ENCODE data around the gene MAP7D2. TPM values are rescaled to one million over a fixed set of nuclear protein-coding genes. Genes with fewer than 3 reads are reported as not detected.
A peak's percentile ranks its signal among the peaks of the same experiment; 100 is the strongest.

MAP7D2 gene
- total and polyA plus RNA-seq, 9 of the 15 experiments (the other 6 are each of a cell fraction or from before 2014, with no cell fraction given) = 0.01 to 0.04 (median 0.03) TPM; not detected in 4

GRCh38 chrX:20141281-20142220, 24.8 kb upstream of the MAP7D2 start, which contains the start of gene EIF1AX:
EIF1AX (minus strand) TSS chrX:20141838; CDS start chrX:20141640, 198 bp downstream.
- Histone ChIP-seq H3K4me1 (replicated peaks in 1 of 2; ENCODE audit: control insufficient read depth in 2 of 2, insufficient read depth in 2 of 2, low read length in 2 of 2) (peaks cover 4 to 19% of the 10 kb centered on the region in 2 experiments; a peak in 4 of 5 replicates), H3K9ac (ENCODE audit: insufficient read depth in 1 of 2, low read depth in 2 of 2, low read length in 2 of 2) (peak within 1 kb of the TSS; percentile 91 to 97), H3K4me2 (ENCODE audit: insufficient read depth, low read length) (peak within 1 kb of the TSS; percentile 87), H4K20me1 (replicated peaks; ENCODE audit: control insufficient read depth, insufficient read depth, low read length) (peaks cover 11% of the 10 kb centered on the region; the same call in 1 of the 2 replicates), H3K27ac (ENCODE audit: extremely low read depth, low read depth, low read length) (peak within 1 kb of the TSS; percentile 89), H2AFZ (ENCODE audit: low read depth, low read length) (peak within 1 kb of the TSS; percentile 78), H3K9me3 (replicated peaks; ENCODE audit: control insufficient read depth, insufficient read depth, low read depth, low read length) (no peaks in the 10 kb centered on the region), H3K36me3 (ENCODE audit: control insufficient read depth, insufficient read depth, low read length) (peaks cover 35% of the 10 kb centered on the region), H3K79me2 (ENCODE audit: control insufficient read depth, insufficient read depth, low read length) (peaks cover 56% of the 10 kb centered on the region), H3K9me1 (ENCODE audit: control insufficient read depth, insufficient read depth, low read length) (no peaks in the 10 kb centered on the region), H3K27me3 (ENCODE audit: control insufficient read depth in 2 of 2, insufficient read depth in 2 of 2, low read length in 2 of 2) (no peaks in the 10 kb centered on the region), H3K4me3 (peak within 1 kb of the TSS; percentile 97)
- in situ Hi-C loops (cut with MboI) (no loop called here), intact Hi-C loops (cut with micrococcal nuclease) (loop anchor here (2.0 to 10.0 kb wide), 2 partner anchors 123 to 293 kb away; no protein-coding TSS in a partner anchor)
- BruUV-seq (replicated peaks) = no TSS peak
- 3% methylated on average over 32 of the region's 82 CpGs for WGBS (ENCODE audit: insufficient coverage, low coverage, missing lambda C conversion rate)
- DNase-seq (ENCODE audit: extremely low read depth in 1 of 4, low spot score in 3 of 4) = peak; percentile 83 to 97 (median 86)
- ChIA-PET CTCF (ENCODE audit: low intra/inter-chr PET ratio) (no interaction called here), POLR2A (interaction anchor here (0.6 to 1.1 kb wide), 5 partner anchors 9 to 396 kb away, joined by 3 to 5 read pairs (median 3); partner anchors contain the start of gene RPS6KA3)
- FAIRE-seq = peak; percentile 97
- peak; percentile 97 for ATAC-seq
- no peak for TF ChIP-seq ZNF717 (CRISPR knock-in tag; IDR thresholded peaks at IDR 0.05)
- TF ChIP-seq ZBTB33 (CRISPR knock-in tag; IDR thresholded peaks at IDR 0.05) = no peak
- TF ChIP-seq CREM (IDR thresholded peaks at IDR 0.05; ENCODE audit: low read depth) = peak; percentile 94
- no peak for TF ChIP-seq PYGO2 (tag; IDR thresholded peaks at IDR 0.05)
- TF ChIP-seq SMARCA5 (IDR thresholded peaks at IDR 0.05) = no peak
- TF ChIP-seq, protein P1, sequence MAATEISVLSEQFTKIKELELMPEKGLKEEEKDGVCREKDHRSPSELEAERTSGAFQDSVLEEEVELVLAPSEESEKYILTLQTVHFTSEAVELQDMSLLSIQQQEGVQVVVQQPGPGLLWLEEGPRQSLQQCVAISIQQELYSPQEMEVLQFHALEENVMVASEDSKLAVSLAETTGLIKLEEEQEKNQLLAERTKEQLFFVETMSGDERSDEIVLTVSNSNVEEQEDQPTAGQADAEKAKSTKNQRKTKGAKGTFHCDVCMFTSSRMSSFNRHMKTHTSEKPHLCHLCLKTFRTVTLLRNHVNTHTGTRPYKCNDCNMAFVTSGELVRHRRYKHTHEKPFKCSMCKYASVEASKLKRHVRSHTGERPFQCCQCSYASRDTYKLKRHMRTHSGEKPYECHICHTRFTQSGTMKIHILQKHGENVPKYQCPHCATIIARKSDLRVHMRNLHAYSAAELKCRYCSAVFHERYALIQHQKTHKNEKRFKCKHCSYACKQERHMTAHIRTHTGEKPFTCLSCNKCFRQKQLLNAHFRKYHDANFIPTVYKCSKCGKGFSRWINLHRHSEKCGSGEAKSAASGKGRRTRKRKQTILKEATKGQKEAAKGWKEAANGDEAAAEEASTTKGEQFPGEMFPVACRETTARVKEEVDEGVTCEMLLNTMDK (IDR thresholded peaks at IDR 0.05; ENCODE audit: borderline replicate concordance, insufficient read depth, low read depth, low read length, poor library complexity, severe bottlenecking) = no peak
- TF ChIP-seq NCOA4 (IDR thresholded peaks at IDR 0.05; ENCODE audit: partially characterized antibody) = no peak
- TF ChIP-seq SMAD2 (IDR thresholded peaks at IDR 0.05; ENCODE audit: low read depth, low read length) = no peak
- TF ChIP-seq SMARCA4 (IDR thresholded peaks at IDR 0.05) = no peak
- no peak for TF ChIP-seq BCOR (IDR thresholded peaks at IDR 0.05)
- no peak for TF ChIP-seq PHB (CRISPR knock-in tag; IDR thresholded peaks at IDR 0.05)
- no peak for TF ChIP-seq ARHGAP35 (IDR thresholded peaks at IDR 0.05; ENCODE audit: partially characterized antibody)
- peak; percentile 94 to 95 for TF ChIP-seq NRF1 (conservative IDR thresholded peaks at IDR 0.05 in 1 of 2, IDR thresholded peaks at IDR 0.05 in 1 of 2)
- TF ChIP-seq, protein P2, sequence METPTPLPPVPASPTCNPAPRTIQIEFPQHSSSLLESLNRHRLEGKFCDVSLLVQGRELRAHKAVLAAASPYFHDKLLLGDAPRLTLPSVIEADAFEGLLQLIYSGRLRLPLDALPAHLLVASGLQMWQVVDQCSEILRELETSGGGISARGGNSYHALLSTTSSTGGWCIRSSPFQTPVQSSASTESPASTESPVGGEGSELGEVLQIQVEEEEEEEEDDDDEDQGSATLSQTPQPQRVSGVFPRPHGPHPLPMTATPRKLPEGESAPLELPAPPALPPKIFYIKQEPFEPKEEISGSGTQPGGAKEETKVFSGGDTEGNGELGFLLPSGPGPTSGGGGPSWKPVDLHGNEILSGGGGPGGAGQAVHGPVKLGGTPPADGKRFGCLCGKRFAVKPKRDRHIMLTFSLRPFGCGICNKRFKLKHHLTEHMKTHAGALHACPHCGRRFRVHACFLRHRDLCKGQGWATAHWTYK (CRISPR knock-in tag; IDR thresholded peaks at IDR 0.05) = no peak
- TF ChIP-seq CBFA2T3 (IDR thresholded peaks at IDR 0.05) = no peak
